H1 (cell line): ENCODE data around the gene MGMT. TPM values are rescaled to one million over a fixed set of nuclear protein-coding genes. Genes with fewer than 3 reads are reported as not detected.

Source experiments
- CTCF ChIA-PET: fragments of 300-600 bp; sonication (Branson Sonifier 250); formaldehyde crosslinking; loops from one replicate; lab custom pipeline; 2021; ENCODE audit not compliant: partially characterized antibody; lab: Charles Lee
- POLR2A ChIA-PET: fragments of 300-600 bp; sonication (Branson Sonifier 250); formaldehyde crosslinking; loops from one replicate; lab custom pipeline; 2021; ENCODE audit warnings: inconsistent platforms; ENCODE audit not compliant: partially characterized antibody; lab: Charles Lee
- DNase-seq, 2 experiments: peaks; one replicate each; pipeline versions ENCODE4 v3.0.0 to v3.0.0-alpha.2; 2010 to 2022; ENCODE audit warnings: low spot score in 2 of 2, low read depth in 1 of 2, mixed read lengths in 1 of 2
- FAIRE-seq: peaks from 2 replicates; lab custom pipeline; 2011; peaks lifted over from hg19 to GRCh38; lab: Jason Lieb, UNC
- H2AFZ ChIP-seq: 2 replicates; pipeline ENCODE4 v1.8.1; 2012; ENCODE audit warnings: low read length, inconsistent platforms
- H2AK5ac ChIP-seq: 2 replicates; pipeline ENCODE4 v1.6.1; 2013; ENCODE audit warnings: low read depth, low read length
- H2BK120ac ChIP-seq: replicated peaks from 2 replicates; pipeline ENCODE3; 2013; ENCODE audit warnings: low read depth, low read length, inconsistent platforms
- H2BK12ac ChIP-seq: 2 replicates; pipeline ENCODE4 v1.6.1; 2013; ENCODE audit warnings: low read depth, low read length
- H2BK15ac ChIP-seq: 2 replicates; pipeline ENCODE4 v1.6.1; 2013; ENCODE audit warnings: low read length
- H2BK20ac ChIP-seq: 2 replicates; pipeline ENCODE4 v1.6.1; 2013; ENCODE audit warnings: low read length
- H2BK5ac ChIP-seq: 2 replicates; pipeline ENCODE4 v1.6.1; 2013; ENCODE audit warnings: low read depth, low read length
- H3K14ac ChIP-seq: 2 replicates; pipeline ENCODE4 v1.6.1; 2013; ENCODE audit warnings: inconsistent platforms; ENCODE audit not compliant: insufficient read length
- H3K18ac ChIP-seq: 2 replicates; pipeline ENCODE4 v1.6.1; 2013; ENCODE audit warnings: low read length; ENCODE audit errors: extremely low read depth
- H3K23ac ChIP-seq: 2 replicates; pipeline ENCODE4 v1.6.1; 2013; ENCODE audit warnings: inconsistent platforms; ENCODE audit not compliant: insufficient read length
- H3K23me2 ChIP-seq: 2 replicates; pipeline ENCODE4 v1.6.1; 2013; ENCODE audit warnings: low read depth, low read length
- H3K27ac ChIP-seq: 2 replicates; pipeline ENCODE4 v1.6.1; 2011; ENCODE audit warnings: low read depth, low read length, inconsistent platforms
- H3K27me3 ChIP-seq, 4 experiments: replicated peaks in 1 of 4; 1 replicate in 1 of 4; 2 replicates in 3 of 4; pipeline versions ENCODE4 v1.6.1 to v1.8.1; 2011 to 2013; ENCODE audit warnings: low read length in 3 of 4, mild to moderate bottlenecking in 3 of 4, inconsistent platforms in 2 of 4, mixed read lengths in 2 of 4, moderate library complexity in 1 of 4; ENCODE audit not compliant: control insufficient read depth in 3 of 4, insufficient read depth in 3 of 4; ENCODE audit errors: extremely low read depth in 1 of 4
- H3K36me3 ChIP-seq, 4 experiments: 2 replicates each; pipeline versions ENCODE4 v1.6.1 to v1.8.1; 2011 to 2013; ENCODE audit warnings: mild to moderate bottlenecking in 4 of 4, low read length in 3 of 4, moderate library complexity in 2 of 4, control low read depth in 1 of 4, inconsistent platforms in 1 of 4; ENCODE audit not compliant: insufficient read depth in 4 of 4, control insufficient read depth in 2 of 4
- H3K4ac ChIP-seq: replicated peaks from 2 replicates; pipeline ENCODE3; 2013; ENCODE audit warnings: low read length, low read depth, mixed read lengths, inconsistent platforms; ENCODE audit not compliant: insufficient read length
- H3K4me1 ChIP-seq, 4 experiments: replicated peaks in 1 of 4; 1 replicate in 1 of 4; 2 replicates in 3 of 4; pipeline versions ENCODE4 v1.6.1 to v1.8.1; 2011 to 2013; ENCODE audit warnings: low read length in 3 of 4, inconsistent platforms in 2 of 4, mixed read lengths in 1 of 4; ENCODE audit not compliant: insufficient read depth in 4 of 4, control insufficient read depth in 3 of 4
- H3K4me2 ChIP-seq, 2 experiments: 2 replicates each; pipeline versions ENCODE4 v1.6.1 to v1.8.1; 2011 to 2013; ENCODE audit warnings: low read depth in 2 of 2, low read length in 2 of 2, control low read depth in 1 of 2, inconsistent platforms in 1 of 2, mild to moderate bottlenecking in 1 of 2; ENCODE audit not compliant: insufficient read depth in 1 of 2
- H3K4me3 ChIP-seq, 4 experiments: fragments of 200-600, 300-600 bp in 1 of 4; sonication (generic), shearing (Covaris generic), sonication (Bioruptor Twin) in 1 of 4; 2 replicates each; pipeline versions ENCODE4 v1.5.1 to v1.8.1; 2011 to 2016; ENCODE audit warnings: low read length in 4 of 4, low read depth in 3 of 4, control low read depth in 2 of 4, inconsistent platforms in 2 of 4, mild to moderate bottlenecking in 2 of 4, mixed read lengths in 1 of 4, moderate library complexity in 1 of 4; ENCODE audit not compliant: insufficient read depth in 2 of 4; ENCODE audit errors: extremely low read depth in 1 of 4
- H3K56ac ChIP-seq: replicated peaks from 2 replicates; pipeline ENCODE3; 2013; ENCODE audit warnings: low read depth, mild to moderate bottlenecking, mixed read lengths, low read length, inconsistent platforms; ENCODE audit not compliant: insufficient read length
- H3K79me1 ChIP-seq: 2 replicates; pipeline ENCODE4 v1.6.1; 2013; ENCODE audit warnings: low read depth, low read length, control low read depth
- H3K79me2 ChIP-seq, 2 experiments: 2 replicates each; pipeline versions ENCODE4 v1.6.1 to v1.8.1; 2012 to 2013; ENCODE audit warnings: low read length in 2 of 2, mild to moderate bottlenecking in 2 of 2, inconsistent platforms in 1 of 2; ENCODE audit not compliant: insufficient read depth in 2 of 2, control insufficient read depth in 1 of 2
- H3K9ac ChIP-seq, 4 experiments: replicated peaks in 1 of 4; 1 replicate in 1 of 4; 2 replicates in 3 of 4; pipeline versions ENCODE4 v1.6.1 to v1.8.1; 2011 to 2013; ENCODE audit warnings: low read depth in 3 of 4, low read length in 3 of 4, control low read depth in 2 of 4, mild to moderate bottlenecking in 2 of 4, moderate library complexity in 2 of 4, inconsistent platforms in 1 of 4; ENCODE audit errors: extremely low read depth in 1 of 4
- H3K9me3 ChIP-seq, 2 experiments: 2 replicates each; pipeline versions ENCODE4 v1.6.1 to v1.8.1; 2012 to 2013; ENCODE audit warnings: mild to moderate bottlenecking in 2 of 2, moderate library complexity in 2 of 2, control low read depth in 1 of 2, inconsistent platforms in 1 of 2, low read depth in 1 of 2, low read length in 1 of 2, mixed read lengths in 1 of 2; ENCODE audit not compliant: insufficient read depth in 2 of 2
- H4K20me1 ChIP-seq, 2 experiments: replicated peaks in 1 of 2; 2 replicates each; pipeline versions ENCODE3 to v1.8.1; 2011 to 2013; ENCODE audit warnings: inconsistent platforms in 2 of 2, low read length in 2 of 2, mild to moderate bottlenecking in 1 of 2; ENCODE audit not compliant: insufficient read depth in 2 of 2, control insufficient read depth in 1 of 2
- H4K5ac ChIP-seq: 2 replicates; pipeline ENCODE4 v1.6.1; 2013; ENCODE audit warnings: low read length, low read depth, mixed read lengths, inconsistent platforms; ENCODE audit not compliant: insufficient read length
- H4K8ac ChIP-seq: 2 replicates; pipeline ENCODE4 v1.8.0; 2013; ENCODE audit warnings: mild to moderate bottlenecking, moderate library complexity, low read length, inconsistent platforms; ENCODE audit not compliant: insufficient read depth; ENCODE audit errors: extremely low read depth
- H4K91ac ChIP-seq: replicated peaks from 2 replicates; pipeline ENCODE3; 2013; ENCODE audit warnings: low read length, mixed read lengths, inconsistent platforms; ENCODE audit not compliant: insufficient read length
- BRCA1 ChIP-seq: IDR thresholded peaks from 2 replicates; pipeline ENCODE4 v1.6.1; 2012; ENCODE audit warnings: low read depth, low read length, improper control_type of control experiment
- GTF2F1 ChIP-seq: IDR thresholded peaks from 2 replicates; pipeline ENCODE4 v1.6.1; 2012; ENCODE audit warnings: low read depth, low read length, improper control_type of control experiment, borderline replicate concordance
- NANOG ChIP-seq: IDR thresholded peaks from 2 replicates; pipeline ENCODE4 v1.6.1; 2011; ENCODE audit warnings: low read length, low read depth, mild to moderate bottlenecking, inconsistent platforms; ENCODE audit not compliant: insufficient read depth, poor library complexity, severe bottlenecking
- NRF1 ChIP-seq: IDR thresholded peaks from 2 replicates; pipeline ENCODE4 v1.6.1; 2011; ENCODE audit warnings: mild to moderate bottlenecking, low read depth, low read length, improper control_type of control experiment
- SRF ChIP-seq: IDR thresholded peaks from 2 replicates; pipeline ENCODE4 v1.6.1; 2011; ENCODE audit warnings: mild to moderate bottlenecking, low read depth, low read length, moderate library complexity
- WGBS, 2 experiments: shearing (Covaris generic) in 1 of 2; methylation state at CpG; one replicate each; pipeline versions ENCODE4 v1.1.6 to v1.1.7; 2013 to 2015; ENCODE audit warnings: low lambda C conversion rate in 2 of 2, mixed read lengths in 2 of 2, inconsistent platforms in 1 of 2, low coverage in 1 of 2, missing lambda C conversion rate in 1 of 2; ENCODE audit not compliant: insufficient replicate concordance in 2 of 2, insufficient coverage in 1 of 2, insufficient read length in 1 of 2; ENCODE audit errors: extremely low coverage in 1 of 2, missing lambda C conversion rate in 1 of 2; 5-methylcytosine and 5-hydroxymethylcytosine counted together
- polyA plus RNA-seq, 7 experiments: library from polyadenylated mRNA; depleted of rRNA in 3 of 7; stranded (reverse) in 5 of 7; unstranded in 2 of 7; fragments of >200 nt in 5 of 7; fragments of 200-250 nt in 2 of 7; gene quantifications; 1 replicate in 5 of 7; 2 replicates in 1 of 7; 4 replicates in 1 of 7; pipeline versions ENCODE4 v1.2.1 to v1.2.3, GENCODE V29; 2011 to 2013; ENCODE audit warnings: missing spikeins in 2 of 7, mixed read lengths in 2 of 7
- total RNA-seq: library from RNA; stranded (reverse); fragmentation: NEBNext Ultra II Directional; extraction: Animal tissue kit (Norgen Biotek cat#: 25700); gene quantifications from 2 replicates; pipeline ENCODE4 v1.2.1, GENCODE V29; 2021

The MGMT gene
- total and polyA plus RNA-seq, 2 of the 8 experiments (the other 6 are each of a cell fraction or from before 2014, with no cell fraction given) = 9.9 to 10.7 TPM

DNA sequence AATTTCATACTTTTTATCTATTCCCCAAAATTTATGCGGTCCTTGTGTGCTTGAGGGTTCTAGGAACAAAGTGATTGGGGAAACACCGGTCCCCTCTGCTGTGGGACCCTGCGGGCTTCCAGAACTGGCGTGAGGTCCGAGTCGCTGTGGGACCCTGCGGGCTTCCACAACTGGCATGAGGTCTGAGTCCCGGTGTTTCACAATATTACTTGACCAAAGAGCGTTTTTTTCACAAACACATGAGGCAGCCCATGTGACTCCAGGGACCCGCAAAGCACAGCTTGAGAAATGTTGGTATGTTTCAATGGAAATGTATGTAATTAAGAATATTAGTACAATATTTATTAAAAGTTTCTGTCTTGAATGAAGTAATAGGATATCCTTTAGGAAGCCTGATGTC, 212.2 kb downstream of the MGMT start:
- CTCF ChIA-PET = no interaction called here
- TF ChIP-seq NRF1 (no peak), BRCA1 (no peak), NANOG (no peak), SRF (no peak), GTF2F1 (no peak)
- FAIRE-seq = no peak

More for the DNA sequence above, 212.2 kb downstream of the MGMT start:
- Histone ChIP-seq H3K4me2 (no peak overlapping the region), H2BK12ac (no peak overlapping the region), H3K4me1 (no peaks in the 10 kb centered on the region), H3K4ac (no peak overlapping the region), H3K79me1 (no peaks in the 10 kb centered on the region), H3K27me3 (no peaks in the 10 kb centered on the region), H2BK15ac (no peak overlapping the region), H3K9me3 (no peaks in the 10 kb centered on the region), H3K27ac (no peak overlapping the region), H4K20me1 (no peaks in the 10 kb centered on the region), H3K36me3 (no peaks in the 10 kb centered on the region), H3K56ac (no peak overlapping the region), H2AFZ (no peak overlapping the region), H4K91ac (no peak overlapping the region), H3K23me2 (no peaks in the 10 kb centered on the region), H3K23ac (no peak overlapping the region), H4K8ac (no peak overlapping the region; the same call in 1 of the 2 replicates), H3K9ac (no peak overlapping the region), H2BK120ac (no peak overlapping the region), H2AK5ac (no peak overlapping the region), H4K5ac (no peak overlapping the region), H2BK20ac (no peak overlapping the region), H3K14ac (no peak overlapping the region), H3K18ac (no peak overlapping the region), H2BK5ac (no peak overlapping the region), H3K4me3 (no peak overlapping the region), H3K79me2 (no peaks in the 10 kb centered on the region)
- DNase-seq = no peak
- POLR2A ChIA-PET = no interaction called here
- 92% methylated on average over 10 of the region's 10 CpGs; no CpG with 5 or more reads in 1 of the 2 experiments for WGBS, 2 experiments
